GM18526 (cell line): ENCODE results near the gene LIN7B.
A peak's percentile ranks its signal among the peaks of the same experiment; 100 is the strongest.

ENCODE experiments used
- POLR2A ChIP-seq: IDR thresholded peaks from 3 replicates; pipeline ENCODE4 v1.6.1; 2011; ENCODE audit not compliant: insufficient read length; ENCODE audit errors: extremely low read depth

Gene LIN7B

GRCh38 chr19:49109569-49110233 is 4.5 kb upstream of the LIN7B start:
- no peak for TF ChIP-seq POLR2A

GRCh38 chr19:49110567-49110966 is 3.6 kb upstream of the LIN7B start:
- no peak for TF ChIP-seq POLR2A

- no peak for TF ChIP-seq POLR2A
Observed at GRCh38 chr19:49111218-49111998, 2.8 kb upstream of the LIN7B start.

GRCh38 chr19:49114630-49115363 is 627 bp downstream of the LIN7B start:
- TF ChIP-seq POLR2A: no peak

GRCh38 chr19:49116544-49116943 is 2.4 kb downstream of the LIN7B start:
- TF ChIP-seq POLR2A: no peak

- TF ChIP-seq POLR2A: no peak
Observed at GRCh38 chr19:49117677-49118564, 3.8 kb downstream of the LIN7B start.

GRCh38 chr19:49118565-49119410 is 4.6 kb downstream of the LIN7B start, which contains the start of gene C19orf73:
C19orf73 (minus strand) TSS chr19:49119143; CDS start chr19:49119022, 121 bp downstream.
- peak; percentile 62 for TF ChIP-seq POLR2A

GRCh38 chr19:49119411-49120324 is 5.5 kb downstream of the LIN7B start, which contains the start of gene PPFIA3:
PPFIA3 (plus strand) TSS chr19:49119544; CDS start chr19:49127874, 8,330 bp downstream.
- TF ChIP-seq POLR2A: no peak

- TF ChIP-seq POLR2A: no peak
Observed at GRCh38 chr19:49120325-49120683, 6.1 kb downstream of the LIN7B start.

GRCh38 chr19:49120868-49121267 is 6.7 kb downstream of the LIN7B start:
- TF ChIP-seq POLR2A: no peak

GRCh38 chr19:49125025-49125731 is 11.0 kb downstream of the LIN7B start:
- TF ChIP-seq POLR2A: no peak

- TF ChIP-seq POLR2A: no peak
Observed at GRCh38 chr19:49126575-49126974, 12.4 kb downstream of the LIN7B start.
